NCI-H2196 (cell line): Measurements from ENCODE around the gene CATSPERB.
"Not testable (repeated sequence)": the region's sequence is repeated elsewhere in the genome, so short reads cannot be mapped to it uniquely, and the experiment has no call there.

ENCODE experiments used
- DNase-seq: peaks from one replicate; lab custom pipeline; 2025; ENCODE audit not compliant: unreplicated experiment; lab: John Stamatoyannopoulos, UW

The CATSPERB gene

DNA sequence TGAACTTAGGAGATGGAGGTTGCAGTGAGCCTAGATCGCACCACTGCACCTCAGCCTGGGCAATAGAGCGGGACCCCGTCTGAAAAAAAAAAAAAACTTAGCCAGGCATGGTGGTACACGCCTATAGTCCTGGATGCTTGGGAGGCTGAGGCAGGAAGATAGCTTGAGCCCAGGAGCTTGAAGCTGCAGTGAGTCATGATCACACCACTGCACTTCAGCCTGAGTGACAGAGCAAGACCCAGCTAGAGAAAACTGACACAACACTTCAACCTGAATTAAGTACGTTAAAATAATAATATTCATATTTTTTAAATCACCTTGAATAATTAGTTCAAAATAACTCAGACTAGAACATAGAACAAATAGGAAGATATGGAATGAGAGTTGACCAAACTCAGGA, 5.7 kb upstream of the CATSPERB start:
- DNase-seq: no peak

DNA sequence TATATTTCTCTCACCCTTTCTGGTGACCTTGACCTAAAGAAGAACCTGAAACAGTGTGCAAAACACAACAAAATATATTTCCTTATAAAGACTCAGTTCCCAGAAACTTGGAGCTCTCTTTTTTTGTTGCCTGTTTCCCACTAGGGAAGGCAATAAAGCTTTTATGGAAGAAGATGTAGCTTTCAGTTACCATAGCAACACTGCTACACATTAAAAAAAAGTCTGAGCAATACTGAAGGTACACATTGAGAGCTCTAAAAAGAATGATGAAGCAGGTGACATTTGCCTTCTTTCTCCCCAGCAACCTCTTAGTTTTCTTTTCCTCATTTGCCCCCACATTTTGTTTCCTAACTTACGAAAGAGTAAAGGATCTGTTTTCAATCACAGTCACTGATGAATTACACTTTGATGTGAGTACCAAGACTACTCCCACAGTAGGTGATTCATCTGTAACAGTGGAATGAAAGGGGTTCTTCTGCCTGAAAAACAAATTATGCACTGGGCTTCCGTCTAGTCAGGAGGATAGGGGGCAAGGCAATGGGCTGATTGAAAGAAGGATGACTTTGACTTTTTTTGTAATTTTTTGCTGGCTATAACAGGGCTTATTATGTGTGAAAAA, 1.1 kb upstream of the CATSPERB start:
- no peak for DNase-seq

DNA sequence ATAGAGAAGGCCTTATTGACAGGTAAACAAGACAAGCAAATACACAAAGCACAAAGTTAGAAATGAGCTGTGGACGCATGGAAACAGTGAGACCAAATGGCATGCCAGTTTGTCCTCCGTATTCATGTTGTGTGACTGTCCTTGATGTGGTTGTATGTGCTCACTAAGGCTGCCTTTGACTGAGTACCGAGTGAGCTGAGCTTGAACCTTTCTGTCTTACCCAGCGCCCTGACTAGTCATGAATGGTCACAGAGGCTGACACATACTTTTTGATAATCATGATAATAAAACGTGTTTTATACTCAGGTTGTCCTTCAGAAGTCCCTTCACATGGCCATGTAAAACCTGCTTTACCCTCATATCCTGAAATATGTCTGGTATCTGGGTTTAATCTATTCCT, 553 bp upstream of the CATSPERB start:
- DNase-seq: no peak

DNA sequence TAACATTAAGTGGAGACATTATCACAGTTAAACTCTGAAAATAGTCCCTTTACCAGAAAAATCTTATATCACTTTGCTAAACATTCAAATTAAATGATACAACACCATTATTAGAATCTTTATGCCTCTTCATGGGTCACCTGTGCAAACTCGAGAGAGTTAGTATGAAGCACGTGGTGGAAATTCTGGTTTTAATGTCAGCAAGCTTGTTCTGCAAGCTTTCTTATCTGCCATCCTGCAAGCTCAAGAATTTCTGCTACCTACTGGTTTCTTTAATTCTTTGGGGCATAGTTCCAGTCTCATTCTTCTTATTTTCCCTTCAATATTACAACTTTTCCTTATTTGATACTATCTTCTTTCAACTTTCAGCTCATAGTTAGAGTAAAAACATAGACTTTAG, 868 bp downstream of the CATSPERB start:
- no peak for DNase-seq

DNA sequence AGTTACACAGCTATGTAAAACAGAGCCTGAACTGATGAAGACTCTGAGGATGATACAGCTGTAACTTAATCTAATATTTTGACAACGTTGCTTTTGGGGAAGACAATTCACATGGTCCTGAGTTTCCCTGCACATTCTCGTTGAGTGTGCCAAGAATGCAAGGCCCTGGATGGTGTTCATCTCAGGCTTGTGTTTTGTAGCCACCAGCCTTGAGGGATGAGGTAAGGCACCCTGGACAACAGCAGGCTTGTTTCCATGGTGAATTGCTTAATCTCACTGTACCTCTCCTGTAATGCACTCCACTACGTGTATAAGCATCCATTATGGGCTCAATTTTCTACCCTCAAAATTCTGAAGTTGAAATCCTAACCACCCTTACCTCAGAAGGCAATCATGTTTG, 2.1 kb downstream of the CATSPERB start:
- no peak for DNase-seq

DNA sequence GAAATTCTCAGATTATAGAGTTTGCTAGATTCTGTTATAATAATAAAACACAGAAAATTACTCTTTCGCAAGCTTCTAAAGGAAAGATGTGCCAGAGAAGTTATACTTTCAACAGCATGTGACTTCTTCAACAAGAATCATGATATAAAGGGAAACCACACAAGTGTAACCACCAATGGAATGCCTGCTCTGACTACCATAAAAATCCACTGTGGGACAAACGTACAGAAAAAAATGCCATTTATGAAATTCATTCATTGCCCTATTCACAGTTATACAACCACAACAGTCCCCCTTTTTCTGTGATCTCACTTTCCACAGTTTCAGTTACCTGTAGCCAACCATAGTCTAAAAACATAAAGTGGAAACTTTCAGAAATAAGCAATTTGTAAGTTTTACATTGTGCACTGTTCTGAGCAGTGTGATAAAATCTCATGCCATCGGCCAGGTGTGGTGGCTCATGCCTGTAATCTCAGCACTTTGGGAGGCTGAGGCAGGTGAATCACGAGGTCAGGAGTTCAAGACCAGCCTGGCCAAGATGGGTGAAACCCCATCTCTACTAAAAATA, 3.2 kb downstream of the CATSPERB start:
- no peak for DNase-seq

DNA sequence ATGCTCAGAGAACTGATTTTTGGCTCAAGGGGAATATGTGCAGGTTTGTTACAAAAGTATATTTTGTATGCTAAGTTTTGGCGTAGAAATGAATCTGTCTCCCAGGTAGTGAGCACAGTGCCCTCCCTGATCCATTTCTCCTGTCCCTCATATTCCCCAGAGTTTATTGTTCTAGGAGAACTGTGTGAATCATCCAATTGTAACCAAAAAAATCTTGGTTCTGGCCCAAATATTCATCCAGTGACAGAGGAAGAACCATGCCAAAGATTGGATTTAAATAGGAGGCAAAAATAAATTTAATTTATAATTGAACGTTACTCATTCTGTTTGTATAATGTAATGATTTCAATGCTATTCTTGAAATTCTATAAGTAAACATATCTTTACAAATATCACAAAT, 4.8 kb downstream of the CATSPERB start:
- no peak for DNase-seq

DNA sequence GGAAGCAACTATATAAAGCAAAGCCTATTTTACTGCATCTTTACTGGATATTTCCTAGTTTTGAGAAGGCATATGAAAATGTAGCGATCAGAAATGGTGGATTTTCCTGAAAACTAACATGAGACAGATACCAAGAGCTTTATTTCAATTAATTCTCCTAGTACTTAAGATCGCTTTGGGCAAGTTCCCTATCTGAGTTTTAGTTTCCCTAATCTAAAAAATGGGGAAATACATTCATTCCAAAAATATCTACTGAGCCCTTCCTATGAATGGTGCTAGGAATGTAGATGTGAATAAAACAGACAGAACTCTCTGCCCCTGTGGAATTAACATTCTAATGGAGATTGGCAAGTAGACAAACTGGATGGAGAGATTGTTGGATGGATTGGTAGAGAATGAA, 8.4 kb downstream of the CATSPERB start:
- no peak for DNase-seq

DNA sequence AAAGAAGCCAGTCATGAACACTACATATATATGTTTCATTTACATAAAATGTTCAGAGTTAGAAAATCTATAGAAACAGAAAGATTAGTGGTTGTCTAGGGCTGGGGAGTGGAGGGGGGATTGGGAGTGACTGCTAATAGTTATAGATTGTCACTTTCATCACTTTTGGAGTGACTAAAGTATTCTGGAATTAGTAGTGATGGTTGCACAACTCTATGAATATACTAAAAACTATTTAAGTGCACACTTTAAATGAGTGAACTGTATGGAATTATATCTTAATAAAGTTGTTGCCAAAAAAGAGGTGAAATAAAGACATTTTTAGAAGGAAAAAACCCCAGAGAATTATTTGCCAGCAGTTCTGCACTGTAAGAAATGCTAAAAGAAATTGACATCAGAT, 9.5 kb downstream of the CATSPERB start:
- no peak for DNase-seq

DNA sequence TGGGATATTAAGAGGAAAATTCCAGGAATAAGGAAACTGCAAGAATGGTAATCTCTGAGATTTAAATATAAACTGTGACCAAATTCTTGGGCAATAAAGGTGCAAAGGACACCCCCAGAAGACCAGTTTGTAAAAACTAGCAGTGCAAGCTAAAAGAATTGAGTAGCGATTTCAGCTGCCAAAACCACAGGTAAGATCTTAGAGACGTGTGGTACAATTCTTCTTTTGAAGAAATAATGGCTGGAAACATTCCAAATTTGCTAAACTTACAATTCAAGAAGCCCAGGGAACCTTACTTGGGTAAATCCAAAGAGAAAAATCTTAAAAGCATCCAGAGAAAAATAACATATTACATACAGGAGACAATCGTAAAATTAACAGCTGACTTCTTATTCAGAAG, 12.0 kb downstream of the CATSPERB start:
- no peak for DNase-seq

DNA sequence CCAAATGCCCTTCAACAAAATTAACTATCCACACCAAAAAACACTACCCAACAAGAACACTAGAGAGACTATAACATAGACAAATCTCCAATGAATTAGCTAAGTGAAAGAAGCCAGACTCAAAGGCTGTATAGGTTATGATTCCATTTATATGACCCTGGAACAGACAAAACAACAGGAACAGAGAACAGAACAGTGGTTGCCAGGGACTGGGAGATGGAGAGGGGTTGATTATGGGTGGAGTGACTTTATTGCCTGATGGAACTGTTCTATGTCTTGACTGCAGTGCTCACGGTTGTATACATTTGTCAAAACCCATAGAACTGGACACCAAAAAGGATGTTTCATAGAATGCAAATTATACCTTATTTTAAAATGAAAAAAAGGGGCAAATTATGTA, 14.9 kb downstream of the CATSPERB start:
- no peak for DNase-seq

DNA sequence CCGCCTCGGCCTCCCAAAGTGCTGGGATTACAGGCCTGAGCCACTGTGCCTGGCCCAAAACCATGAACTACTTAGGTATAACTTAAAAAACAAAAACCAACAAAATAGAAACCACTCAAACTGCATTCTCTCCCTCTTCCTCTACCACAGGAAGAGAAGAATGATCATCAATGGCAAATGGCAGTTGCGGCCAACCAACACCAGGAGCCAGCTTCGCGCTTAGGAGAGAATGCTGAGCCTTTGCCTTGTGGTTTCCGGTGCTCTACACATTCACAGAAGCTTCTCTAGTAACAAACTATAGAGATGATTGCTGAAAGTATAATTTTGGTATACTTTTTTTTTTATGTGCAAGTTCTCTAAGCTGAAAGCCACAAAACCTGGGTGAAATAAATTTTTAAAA, 17.1 kb downstream of the CATSPERB start:
- DNase-seq: no peak

DNA sequence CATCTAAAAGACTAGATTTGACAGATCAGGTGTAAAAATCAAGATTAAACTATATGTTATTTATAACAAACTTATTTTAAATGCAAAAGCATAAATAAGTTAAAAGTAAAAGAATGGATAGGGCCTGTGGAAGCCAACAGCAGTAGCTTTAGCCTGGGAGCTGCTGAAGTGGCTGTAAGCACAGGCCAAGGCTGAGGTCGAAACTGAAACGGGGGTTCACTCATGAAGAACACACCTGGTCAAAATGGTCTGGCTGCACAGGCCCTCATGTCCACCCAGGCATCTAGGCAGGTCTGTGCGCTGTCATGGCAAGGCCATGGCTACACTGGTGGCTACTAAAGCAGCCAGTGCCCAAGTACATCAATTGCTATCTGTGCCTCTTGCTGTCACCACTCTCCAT, 23.1 kb downstream of the CATSPERB start:
- DNase-seq: no peak

DNA sequence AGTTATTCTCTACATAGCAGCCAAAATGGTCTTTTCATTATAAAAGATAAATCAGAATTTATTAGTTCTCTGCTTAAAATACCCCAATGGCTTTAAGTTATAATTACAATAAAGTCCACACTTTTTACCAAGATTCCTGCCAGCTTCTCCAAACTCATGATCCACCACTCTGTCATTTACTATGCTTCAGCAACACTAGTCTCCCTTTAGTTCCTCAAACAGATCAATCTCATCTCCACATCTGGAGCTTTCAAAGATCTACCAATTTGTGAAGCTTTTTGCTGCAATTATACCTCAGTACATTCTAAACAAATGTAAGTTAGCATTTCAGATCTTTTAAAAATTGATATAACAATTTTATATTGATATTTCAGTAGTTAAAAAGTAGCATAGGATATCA, 24.9 kb downstream of the CATSPERB start:
- DNase-seq: no peak

DNA sequence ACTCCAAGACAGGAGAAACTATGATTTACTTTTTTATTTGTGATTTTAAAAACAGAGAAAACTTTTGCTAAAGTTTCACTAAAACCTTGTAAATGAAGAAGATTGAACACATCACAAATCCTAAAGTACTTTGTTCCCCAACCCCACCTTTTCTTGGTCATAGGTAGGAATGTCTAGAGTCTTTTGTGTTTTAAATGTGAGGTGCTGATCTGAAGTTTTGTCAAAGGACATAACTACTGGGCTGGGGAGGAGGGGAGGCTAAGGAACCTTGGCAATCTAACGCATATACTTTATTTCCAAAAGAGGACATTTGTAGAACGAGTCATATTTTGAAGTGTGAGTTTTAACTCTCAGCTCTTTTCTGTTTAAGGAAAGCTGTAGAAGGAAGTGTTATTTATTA, 37.2 kb downstream of the CATSPERB start:
- no peak for DNase-seq

DNA sequence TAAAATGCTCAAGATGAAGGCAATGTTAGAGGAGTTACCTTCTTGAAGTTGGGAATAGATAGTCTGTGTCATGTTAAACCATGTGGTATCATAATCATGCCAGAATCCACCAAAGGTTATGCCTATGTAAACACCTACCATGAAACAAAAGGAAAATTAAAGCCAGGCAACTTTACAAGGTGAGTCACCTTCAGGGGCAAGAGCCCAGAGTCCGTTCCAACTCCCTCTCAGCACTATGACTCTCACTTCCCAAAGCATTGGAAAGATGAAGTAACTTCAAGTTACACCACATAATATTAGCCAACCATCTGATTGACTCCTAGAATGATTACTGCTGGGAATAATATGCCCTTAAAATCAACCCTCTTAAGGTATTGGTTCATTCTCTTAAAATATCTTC, 38.5 kb downstream of the CATSPERB start:
- no peak for DNase-seq

DNA sequence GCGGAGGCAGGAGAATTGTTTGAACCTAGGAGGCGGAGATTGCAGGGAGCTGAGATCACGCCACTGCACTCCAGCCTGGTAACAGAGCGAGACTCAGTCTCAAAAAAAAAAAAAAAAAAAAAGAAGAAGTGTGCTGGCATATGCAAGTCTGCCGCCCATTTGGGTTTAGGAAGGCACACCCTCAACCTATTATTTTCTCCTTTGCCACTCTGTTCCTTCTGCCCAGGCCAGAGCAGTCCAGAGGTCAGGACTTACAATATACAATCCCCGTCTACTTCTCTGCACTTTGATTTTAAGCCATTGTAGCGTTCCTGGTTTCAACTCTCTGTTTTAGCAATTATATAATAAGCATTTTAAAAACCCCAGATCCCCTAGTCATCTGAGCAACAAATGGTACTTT, 39.8 kb downstream of the CATSPERB start:
- no peak for DNase-seq

DNA sequence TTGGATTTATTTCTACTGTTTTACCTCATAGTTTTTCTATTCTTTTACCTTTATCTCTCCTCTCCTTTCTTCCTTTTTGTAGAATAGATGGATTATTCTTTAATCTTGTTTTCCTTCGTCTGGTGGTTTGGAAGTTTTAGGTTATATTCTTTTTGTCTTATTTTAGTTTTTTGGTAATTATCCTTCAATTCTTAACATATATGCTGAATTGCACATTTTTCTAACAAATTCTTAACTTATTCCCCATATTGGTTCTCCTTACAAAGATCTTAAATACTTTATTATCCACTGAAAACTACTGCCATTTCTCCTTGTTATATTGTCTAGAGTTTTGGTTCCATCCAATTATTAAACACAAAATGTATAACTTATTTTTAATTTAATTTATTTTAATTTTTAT, 42.3 kb downstream of the CATSPERB start:
- DNase-seq: no peak

DNA sequence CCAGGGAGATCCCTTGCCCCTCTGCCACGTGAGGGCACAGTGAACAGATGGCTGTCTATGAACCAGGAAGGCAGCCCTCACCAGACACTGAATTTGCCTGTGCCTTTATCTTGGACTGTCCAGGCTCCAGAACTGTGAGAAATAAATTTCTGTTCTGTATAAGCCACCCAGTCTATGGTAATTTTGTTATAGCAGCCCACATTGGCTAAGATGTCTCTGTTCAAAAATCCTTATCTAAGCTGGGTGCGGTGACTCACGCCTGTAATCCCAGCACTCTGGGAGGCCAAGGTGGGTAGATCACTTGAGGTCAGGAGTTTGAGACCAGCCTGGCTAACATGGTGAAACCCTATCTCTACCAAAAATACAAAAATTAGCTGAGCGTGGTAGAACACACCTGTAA, 44.5 kb downstream of the CATSPERB start:
- DNase-seq: not testable (repeated sequence)

DNA sequence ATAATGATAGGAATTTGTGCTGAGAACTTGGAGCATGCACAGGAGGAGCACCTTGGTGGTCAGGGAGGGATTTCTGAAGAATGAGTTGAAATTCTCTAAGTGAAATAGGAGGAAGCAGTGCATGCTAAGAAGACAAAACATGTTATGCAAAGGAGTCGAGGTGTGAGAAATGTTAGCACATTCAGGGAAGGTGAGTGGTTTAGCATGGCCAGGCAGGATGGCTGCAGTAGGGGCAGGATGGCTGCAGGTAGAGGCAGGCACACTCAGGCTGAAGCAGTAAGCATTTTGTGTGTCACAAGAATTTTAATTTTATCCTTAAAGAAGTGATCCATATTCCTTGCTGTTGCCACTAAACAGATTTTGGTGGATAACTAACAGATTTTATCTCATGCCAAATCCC, 46.3 kb downstream of the CATSPERB start:
- DNase-seq: no peak

DNA sequence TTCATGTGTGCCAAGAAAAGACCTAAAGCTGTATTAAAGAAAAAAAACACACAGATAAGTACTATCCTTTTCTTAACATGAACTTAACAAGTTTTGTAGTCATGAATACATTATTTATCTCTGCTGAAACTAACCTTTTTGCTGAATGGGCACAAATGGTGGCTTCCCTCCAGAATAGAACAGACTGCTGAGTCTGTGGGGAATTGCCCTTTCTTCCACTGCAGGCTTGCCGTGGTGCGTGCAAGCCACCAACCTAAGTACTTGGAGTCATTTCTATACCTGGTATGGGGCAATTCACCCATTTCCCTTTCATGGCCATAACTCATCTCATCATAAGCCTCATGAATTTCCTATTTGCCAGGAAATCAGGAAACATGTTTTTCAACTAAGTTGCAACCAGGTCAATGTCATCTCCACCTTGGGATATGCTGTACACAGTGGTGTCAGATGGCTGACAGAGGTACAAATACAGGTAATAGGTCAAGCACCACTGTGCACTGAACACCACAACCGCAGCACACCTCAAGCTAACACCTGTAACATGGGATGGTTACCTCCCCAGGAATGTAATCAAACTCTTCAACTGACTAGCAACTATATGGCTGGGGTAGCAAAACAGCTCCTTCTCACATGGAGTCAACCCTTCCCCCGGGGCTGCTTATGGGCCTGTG, 49.9 kb downstream of the CATSPERB start:
- no peak for DNase-seq

DNA sequence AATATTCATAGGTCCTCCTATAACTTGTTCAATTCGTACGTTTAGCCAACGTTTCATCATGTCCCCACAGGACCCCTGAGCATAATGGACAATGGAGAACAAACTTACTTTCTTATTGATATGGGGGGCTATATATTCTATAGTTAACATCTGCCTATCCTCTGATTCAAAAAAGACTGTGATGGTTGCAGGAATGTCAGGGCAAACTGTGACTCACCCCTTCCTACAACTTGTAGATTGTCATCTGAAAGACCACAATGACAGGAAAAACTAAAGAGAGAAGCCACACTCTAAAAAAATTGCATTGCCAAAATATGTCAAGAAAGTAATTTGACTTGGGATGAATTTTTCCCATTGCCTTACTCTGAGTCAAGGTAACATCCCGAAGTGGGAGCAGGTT, 50.8 kb downstream of the CATSPERB start:
- DNase-seq: no peak

DNA sequence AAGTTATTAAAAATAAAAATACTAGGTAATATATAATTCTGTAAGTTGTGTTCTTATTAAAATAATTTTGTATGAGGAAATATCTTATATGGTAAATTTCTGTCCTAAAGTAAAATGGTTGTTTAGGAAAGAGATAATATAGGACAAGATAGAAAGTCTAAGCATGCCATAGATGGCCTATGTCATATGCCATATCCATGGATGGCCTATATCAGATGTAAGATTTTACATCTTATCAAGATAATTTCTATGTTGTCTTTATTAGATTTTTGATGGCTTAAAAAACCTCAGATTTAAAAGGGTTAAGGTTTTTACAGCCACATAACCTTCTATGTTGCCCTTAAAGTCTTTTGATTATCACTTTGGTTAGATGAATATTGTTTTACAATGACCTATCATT, 52.6 kb downstream of the CATSPERB start:
- DNase-seq: no peak
